ENCODE results near the gene ADRA2C.

GRCh38 chr4:3805026-3805425 is 38.8 kb downstream of the ADRA2C start:
- TF ChIP-seq CTCF (conservative IDR thresholded peaks at IDR 0.05; ENCODE audit: low read length) (no peak), EZH2phosphoT487 (IDR thresholded peaks at IDR 0.05; ENCODE audit: borderline replicate concordance) (no peak)

Measured in Loucy (cell line).